Activated CD4-positive, CD25-positive, alpha-beta regulatory T cell (primary cell): Measurements from ENCODE around the gene DEAF1.

Experiments
- DNase-seq, 4 experiments: peaks; one replicate each; lab custom pipeline; 2025; lab: John Stamatoyannopoulos, UW

Gene DEAF1

GRCh38 chr11:611001-611996 is 83.7 kb downstream of the DEAF1 start:
- DNase-seq, result no peak

- no peak for DNase-seq
Measured at GRCh38 chr11:610146-610801, 84.7 kb downstream of the DEAF1 start.

GRCh38 chr11:609341-609811 is 85.6 kb downstream of the DEAF1 start:
- DNase-seq, result no peak

GRCh38 chr11:608791-609251 is 86.2 kb downstream of the DEAF1 start:
- DNase-seq, result no peak

GRCh38 chr11:607971-608659 is 86.9 kb downstream of the DEAF1 start:
- no peak for DNase-seq

GRCh38 chr11:607020-607780 is 87.8 kb downstream of the DEAF1 start:
- no peak for DNase-seq

GRCh38 chr11:606245-606644 is 88.8 kb downstream of the DEAF1 start:
- DNase-seq, result no peak

- no peak for DNase-seq
Measured at GRCh38 chr11:605286-606129, 89.5 kb downstream of the DEAF1 start.

GRCh38 chr11:603154-603553 is 91.9 kb downstream of the DEAF1 start:
- no peak for DNase-seq

- DNase-seq, result no peak
Measured at GRCh38 chr11:601573-602245, 93.3 kb downstream of the DEAF1 start.

GRCh38 chr11:598005-598680 is 96.9 kb downstream of the DEAF1 start:
- DNase-seq, result no peak

- DNase-seq, result no peak
Measured at GRCh38 chr11:597166-597725, 97.8 kb downstream of the DEAF1 start.

GRCh38 chr11:596374-596773 is 98.6 kb downstream of the DEAF1 start:
- DNase-seq, result no peak

GRCh38 chr11:595400-595799 is 99.6 kb downstream of the DEAF1 start:
- no peak for DNase-seq
